Endothelial cell (in vitro differentiated cells): ENCODE data around the gene LILRA2. TPM values are rescaled to one million over a fixed set of nuclear protein-coding genes. Genes with fewer than 3 reads are reported as not detected.

ENCODE experiments used
- DNase-seq: peaks from one replicate; pipeline ENCODE4 v3.0.0; 2021; ENCODE audit warnings: low spot score
- H3K27ac Mint-ChIP-seq: one replicate; pipeline ENCODE4 v1.8.0; 2021; ENCODE audit warnings: mixed read lengths, inconsistent platforms; ENCODE audit not compliant: unreplicated experiment
- H3K27me3 Mint-ChIP-seq: one replicate; pipeline ENCODE4 v1.8.0; 2021; ENCODE audit warnings: mild to moderate bottlenecking, moderate library complexity, mixed read lengths, inconsistent platforms; ENCODE audit not compliant: unreplicated experiment
- H3K36me3 Mint-ChIP-seq: one replicate; pipeline ENCODE4 v1.8.0; 2021; ENCODE audit warnings: mild to moderate bottlenecking, low read depth, mixed read lengths, inconsistent platforms; ENCODE audit not compliant: unreplicated experiment
- H3K4me1 Mint-ChIP-seq: one replicate; pipeline ENCODE4 v1.8.0; 2021; ENCODE audit warnings: mild to moderate bottlenecking, mixed read lengths, inconsistent platforms; ENCODE audit not compliant: unreplicated experiment
- H3K4me3 Mint-ChIP-seq: one replicate; pipeline ENCODE4 v1.8.0; 2021; ENCODE audit warnings: mild to moderate bottlenecking, mixed read lengths, inconsistent platforms; ENCODE audit not compliant: unreplicated experiment
- H3K9me3 Mint-ChIP-seq: one replicate; pipeline ENCODE4 v1.8.0; 2021; ENCODE audit warnings: mixed read lengths, inconsistent platforms; ENCODE audit not compliant: unreplicated experiment
- long read RNA-seq: library from polyadenylated mRNA; unstranded; transcript quantifications from one replicate; pipeline ENCODE4 v2.0.0, GENCODE V29; 2020; ENCODE audit not compliant: unreplicated experiment
- total RNA-seq: library from RNA; stranded (reverse); fragmentation: NEBNext Ultra II Directional; extraction: Animal tissue kit (Norgen Biotek cat#: 25700); gene quantifications from one replicate; pipeline ENCODE4 v1.2.1, GENCODE V29; 2021; ENCODE audit not compliant: unreplicated experiment
- TF ChIP-seq, protein P1 (sequence below): fragments of 200-600 bp; sonication (generic); IDR thresholded peaks from one replicate; pipeline ENCODE4 v1.5.0; 2021; ENCODE audit warnings: antibody characterized with exemption; ENCODE audit not compliant: unreplicated experiment

Gene LILRA2
- total RNA-seq, result not detected
- long read RNA-seq, result 0 reads

DNA sequence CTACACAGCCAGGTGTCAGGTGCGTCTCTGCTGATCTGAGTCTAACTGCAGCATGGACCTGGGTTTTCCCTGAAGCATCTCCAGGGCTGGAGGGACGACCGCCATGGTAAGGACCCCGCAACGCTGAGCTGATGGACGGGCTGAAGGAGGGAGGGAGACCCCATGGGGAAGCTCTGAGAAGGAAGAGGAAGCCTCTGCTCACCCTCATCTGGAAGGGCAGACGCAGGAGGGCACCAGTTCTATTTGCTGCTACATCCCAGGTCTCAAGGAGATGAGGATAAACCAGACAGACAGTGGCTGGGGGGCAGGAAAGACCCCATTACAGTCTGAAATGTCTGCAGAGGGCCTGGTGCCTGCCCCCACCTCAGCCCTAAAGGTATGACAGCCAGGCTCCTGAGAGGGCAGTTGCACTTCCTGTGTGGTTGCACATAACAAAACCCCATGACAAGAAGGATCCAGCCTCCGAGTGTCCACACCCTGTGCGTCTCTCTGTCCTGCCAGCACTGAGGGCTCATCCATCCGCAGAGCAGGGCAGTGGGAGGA is at the start of gene LILRA2:
TSS of gene LILRA2 (plus strand) at position 461 of the 543 bp plus-strand sequence. CDS start 89 bp downstream, outside the sequence.
- H3K36me3 Mint-ChIP-seq, result no peaks in the 10 kb centered on the region
- no peak for DNase-seq
- peaks cover 38% of the 10 kb centered on the region for H3K9me3 Mint-ChIP-seq
- no peak within 1 kb of the TSS for H3K27ac Mint-ChIP-seq
- TF ChIP-seq, protein P1, sequence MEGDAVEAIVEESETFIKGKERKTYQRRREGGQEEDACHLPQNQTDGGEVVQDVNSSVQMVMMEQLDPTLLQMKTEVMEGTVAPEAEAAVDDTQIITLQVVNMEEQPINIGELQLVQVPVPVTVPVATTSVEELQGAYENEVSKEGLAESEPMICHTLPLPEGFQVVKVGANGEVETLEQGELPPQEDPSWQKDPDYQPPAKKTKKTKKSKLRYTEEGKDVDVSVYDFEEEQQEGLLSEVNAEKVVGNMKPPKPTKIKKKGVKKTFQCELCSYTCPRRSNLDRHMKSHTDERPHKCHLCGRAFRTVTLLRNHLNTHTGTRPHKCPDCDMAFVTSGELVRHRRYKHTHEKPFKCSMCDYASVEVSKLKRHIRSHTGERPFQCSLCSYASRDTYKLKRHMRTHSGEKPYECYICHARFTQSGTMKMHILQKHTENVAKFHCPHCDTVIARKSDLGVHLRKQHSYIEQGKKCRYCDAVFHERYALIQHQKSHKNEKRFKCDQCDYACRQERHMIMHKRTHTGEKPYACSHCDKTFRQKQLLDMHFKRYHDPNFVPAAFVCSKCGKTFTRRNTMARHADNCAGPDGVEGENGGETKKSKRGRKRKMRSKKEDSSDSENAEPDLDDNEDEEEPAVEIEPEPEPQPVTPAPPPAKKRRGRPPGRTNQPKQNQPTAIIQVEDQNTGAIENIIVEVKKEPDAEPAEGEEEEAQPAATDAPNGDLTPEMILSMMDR, result no peak
- peaks cover 10% of the 10 kb centered on the region for H3K27me3 Mint-ChIP-seq
- H3K4me3 Mint-ChIP-seq, result no peak within 1 kb of the TSS
- H3K4me1 Mint-ChIP-seq, result no peaks in the 10 kb centered on the region

- no peak for DNase-seq
- Mint-ChIP-seq H3K27me3 (peaks cover 3% of the 10 kb centered on the region), H3K9me3 (peaks cover 49% of the 10 kb centered on the region), H3K4me3 (no peak overlapping the region), H3K36me3 (peaks cover 26% of the 10 kb centered on the region), H3K4me1 (no peaks in the 10 kb centered on the region), H3K27ac (no peak overlapping the region)
- TF ChIP-seq, protein P1, result no peak
Measured at GRCh38 chr19:54525636-54526035, 48.0 kb upstream of the LILRA2 start.

- Mint-ChIP-seq H3K4me1 (no peaks in the 10 kb centered on the region), H3K4me3 (peak overlapping the region; percentile 54), H3K9me3 (peaks cover 37% of the 10 kb centered on the region), H3K27me3 (peaks cover 1% of the 10 kb centered on the region), H3K36me3 (peaks cover 16% of the 10 kb centered on the region), H3K27ac (no peak overlapping the region)
- TF ChIP-seq, protein P1, result no peak
- no peak for DNase-seq
Measured at GRCh38 chr19:54526972-54527371, 46.6 kb upstream of the LILRA2 start.

DNA sequence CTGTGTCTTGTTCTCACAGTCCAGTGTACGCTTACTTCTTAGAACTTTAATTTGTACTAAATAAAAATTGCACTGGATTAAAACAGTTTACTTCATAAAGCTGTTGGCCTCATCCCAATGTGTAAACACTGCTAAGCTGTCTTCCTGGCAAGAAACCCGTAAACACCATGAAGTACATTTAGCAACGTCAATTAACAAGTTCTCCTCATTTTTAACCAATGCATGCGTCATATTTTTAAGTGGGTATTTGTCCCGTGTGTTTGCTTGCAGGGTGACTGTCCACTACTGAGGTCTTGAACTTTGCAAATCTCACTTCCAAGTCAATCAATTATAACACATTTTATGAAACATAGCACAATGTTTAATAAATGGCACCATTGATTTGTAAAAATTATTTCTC is 42.7 kb upstream of the LILRA2 start:
- Mint-ChIP-seq H3K4me1 (no peaks in the 10 kb centered on the region), H3K27me3 (peaks cover 3% of the 10 kb centered on the region), H3K27ac (no peak overlapping the region), H3K36me3 (peaks cover 12% of the 10 kb centered on the region), H3K9me3 (peaks cover 30% of the 10 kb centered on the region), H3K4me3 (no peak overlapping the region)
- DNase-seq, result no peak
- TF ChIP-seq, protein P1, result no peak

DNA sequence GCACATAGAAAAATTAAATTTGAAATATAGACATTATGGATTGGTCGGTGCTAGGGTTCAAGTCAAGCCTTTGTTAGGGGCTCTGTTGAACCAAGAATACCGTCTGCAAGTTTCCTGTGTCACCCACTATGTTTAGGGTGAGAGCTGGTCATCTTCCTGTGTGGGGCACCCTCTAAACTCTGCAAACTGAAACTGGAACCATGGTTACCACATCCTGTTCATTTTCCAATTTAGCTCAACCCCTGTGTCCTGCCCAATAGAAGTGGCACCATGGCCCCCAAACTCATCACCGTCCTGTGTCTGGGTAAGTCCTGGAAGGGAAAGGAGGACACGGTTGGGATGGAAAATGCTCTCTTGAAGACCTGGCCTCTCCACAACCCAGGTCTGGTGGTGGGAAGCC is 41.1 kb upstream of the LILRA2 start:
- Mint-ChIP-seq H3K27me3 (peaks cover 7% of the 10 kb centered on the region), H3K27ac (no peak overlapping the region), H3K4me1 (no peaks in the 10 kb centered on the region), H3K4me3 (no peak overlapping the region), H3K36me3 (peaks cover 13% of the 10 kb centered on the region), H3K9me3 (peaks cover 23% of the 10 kb centered on the region)
- TF ChIP-seq, protein P1, result no peak
- DNase-seq, result no peak
